Measurements from ENCODE around the gene TRPC4.
A peak's percentile ranks its signal among the peaks of the same experiment; 100 is the strongest.
"Not testable (repeated sequence)": the region's sequence is repeated elsewhere in the genome, so short reads cannot be mapped to it uniquely, and the experiment has no call there.

Gene TRPC4

GRCh38 chr13:37868691-37869505 lies 674 bp downstream of the TRPC4 start:
- intact Hi-C loops (cut with DNase I), result no loop called here
- DNase-seq, result peak in 12 of 42 donors; percentile 1 to 42 (median 7)

- no peak for DNase-seq
- intact Hi-C loops (cut with DNase I), result no loop called here
These were observed 5.9 kb downstream of the TRPC4 start for GRCh38 chr13:37863708-37864107.

- no peak for DNase-seq
- intact Hi-C loops (cut with DNase I), result no loop called here
These were observed 34.2 kb downstream of the TRPC4 start for GRCh38 chr13:37835392-37835791.

GRCh38 chr13:37833411-37833810 lies 36.2 kb downstream of the TRPC4 start:
- intact Hi-C loops (cut with DNase I), result no loop called here
- no peak for DNase-seq

GRCh38 chr13:37816276-37816675 lies 53.3 kb downstream of the TRPC4 start:
- intact Hi-C loops (cut with DNase I), result no loop called here
- DNase-seq, result no peak

GRCh38 chr13:37811441-37811840 lies 58.1 kb downstream of the TRPC4 start:
- intact Hi-C loops (cut with DNase I), result no loop called here
- no peak for DNase-seq

GRCh38 chr13:37806666-37807065 lies 62.9 kb downstream of the TRPC4 start:
- intact Hi-C loops (cut with DNase I), result no loop called here
- no peak for DNase-seq

- DNase-seq, result no peak
- intact Hi-C loops (cut with DNase I), result no loop called here
These were observed 71.9 kb downstream of the TRPC4 start for GRCh38 chr13:37797631-37798030.

GRCh38 chr13:37796795-37797194 lies 72.8 kb downstream of the TRPC4 start:
- intact Hi-C loops (cut with DNase I); DNase-seq: not testable (repeated sequence)

- intact Hi-C loops (cut with DNase I), result no loop called here
- no peak for DNase-seq
These were observed 74.2 kb downstream of the TRPC4 start for GRCh38 chr13:37795326-37795725.

GRCh38 chr13:37791699-37792098 lies 77.9 kb downstream of the TRPC4 start:
- no peak for DNase-seq
- intact Hi-C loops (cut with DNase I), result no loop called here

GRCh38 chr13:37788346-37788745 lies 81.2 kb downstream of the TRPC4 start:
- intact Hi-C loops (cut with DNase I), result no loop called here

GRCh38 chr13:37777676-37778075 lies 91.9 kb downstream of the TRPC4 start:
- intact Hi-C loops (cut with DNase I), result no loop called here
- no peak for DNase-seq

More at GRCh38 chr13:37788346-37788745, 81.2 kb downstream of the TRPC4 start:
- DNase-seq, result no peak

GRCh38 chr13:37775871-37776270 lies 93.7 kb downstream of the TRPC4 start:
- DNase-seq, result no peak
- intact Hi-C loops (cut with DNase I), result no loop called here

GRCh38 chr13:37772644-37773043 lies 96.9 kb downstream of the TRPC4 start:
- intact Hi-C loops (cut with DNase I), result no loop called here
- DNase-seq, result peak in 5 of 42 donors; percentile 9 to 43 (median 16)

GRCh38 chr13:37769545-37769944 lies 100.0 kb downstream of the TRPC4 start:
- intact Hi-C loops (cut with DNase I), result no loop called here
- DNase-seq, result no peak

- no peak for DNase-seq
- intact Hi-C loops (cut with DNase I), result no loop called here
These were observed 100.5 kb downstream of the TRPC4 start for GRCh38 chr13:37769078-37769477.

- DNase-seq, result no peak
- intact Hi-C loops (cut with DNase I), result no loop called here
These were observed 103.1 kb downstream of the TRPC4 start for GRCh38 chr13:37766502-37766901.

GRCh38 chr13:37755349-37755748 lies 114.2 kb downstream of the TRPC4 start:
- intact Hi-C loops (cut with DNase I), result no loop called here

GRCh38 chr13:37753776-37754175 lies 115.8 kb downstream of the TRPC4 start:
- no peak for DNase-seq
- intact Hi-C loops (cut with DNase I), result no loop called here

More at GRCh38 chr13:37755349-37755748, 114.2 kb downstream of the TRPC4 start:
- no peak for DNase-seq

GRCh38 chr13:37752146-37752545 lies 117.4 kb downstream of the TRPC4 start:
- peak in 19 of 42 donors; percentile 1 to 48 (median 19) for DNase-seq
- intact Hi-C loops (cut with DNase I), result no loop called here

Data from head of caudate nucleus (tissue), 42 donors.